ENCODE data around the gene RABL6. TPM values are rescaled to one million over a fixed set of nuclear protein-coding genes. Genes with fewer than 3 reads are reported as not detected.
"Not testable (repeated sequence)": the region's sequence is repeated elsewhere in the genome, so short reads cannot be mapped to it uniquely, and the experiment has no call there.

Gene RABL6
- total RNA-seq, 2 experiments from 2014 or later, result 46.4 to 48.5 TPM

DNA sequence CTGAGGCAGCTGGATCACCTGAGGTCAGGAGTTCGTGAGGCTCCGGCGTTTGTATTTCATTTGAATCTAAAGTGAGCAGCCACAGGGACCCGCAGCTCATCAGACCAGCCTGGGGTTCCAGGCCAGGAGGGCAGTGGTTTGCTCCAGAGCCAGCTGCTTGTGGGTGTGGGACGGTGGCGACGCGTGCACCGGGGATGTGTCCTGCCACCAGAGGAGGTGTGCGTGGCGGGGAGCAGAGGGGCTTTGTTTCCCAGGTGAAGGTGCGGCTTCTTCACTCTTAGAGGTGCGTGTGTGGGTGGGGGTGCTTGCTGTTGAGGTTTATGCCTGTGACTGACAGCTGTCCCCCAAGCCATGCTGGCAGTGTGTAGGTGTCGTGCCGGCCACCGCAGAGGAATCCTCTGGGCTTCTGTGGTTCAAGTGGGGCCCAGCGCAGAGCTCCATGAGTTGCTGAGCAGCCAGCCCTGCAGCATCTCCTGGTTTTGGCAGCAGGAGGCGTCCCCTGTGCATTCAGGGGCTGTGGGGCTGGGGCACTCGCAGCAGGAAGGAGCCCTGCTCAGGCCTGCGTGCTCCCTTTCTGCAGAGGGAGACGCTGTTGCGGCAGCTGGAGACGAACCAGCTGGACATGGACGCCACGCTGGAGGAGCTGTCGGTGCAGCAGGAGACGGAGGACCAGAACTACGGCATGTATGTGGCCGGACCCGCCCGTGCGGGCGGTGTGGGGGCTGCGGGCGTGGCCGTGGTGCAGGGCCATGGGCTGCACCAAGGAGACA lies 27.6 kb downstream of the RABL6 start:
- Histone ChIP-seq H3K27ac (ENCODE audit: low read depth in 1 of 2, low read length in 2 of 2) (no peak overlapping the region), H3K9me3 (ENCODE audit: control insufficient read depth in 1 of 2, insufficient read depth in 1 of 2, low read length in 2 of 2) (no peaks in the 10 kb centered on the region), H3K4me3 (ENCODE audit: low read length) (no peak overlapping the region), H3K4me1 (ENCODE audit: insufficient read depth, low read length) (no peaks in the 10 kb centered on the region), H3K27me3 (ENCODE audit: control insufficient read depth in 1 of 2, insufficient read depth in 2 of 2, low read length in 2 of 2) (no peaks in the 10 kb centered on the region), H3K36me3 (ENCODE audit: insufficient read depth, low read length) (peaks cover 30% of the 10 kb centered on the region)
- H3K27me3 Mint-ChIP-seq, result no peaks in the 10 kb centered on the region
- DNase-seq, result peak in 1 of 14 experiments; percentile 12
- intact Hi-C loops (cut with DNase I, micrococcal nuclease), result no loop called here
- H3K4me3 Mint-ChIP-seq, result no peak overlapping the region
- H3K9me3 Mint-ChIP-seq, result no peaks in the 10 kb centered on the region
- ChIA-PET CTCF (interaction anchor here (1.2 kb wide), 1 partner anchor 200 kb away, joined by 3 read pairs; no protein-coding TSS in a partner anchor), POLR2A (interaction anchor here (1.0 kb wide), 1 partner anchor 19 kb away, joined by 3 read pairs; no protein-coding TSS in a partner anchor)
- no peak overlapping the region for H3K27ac Mint-ChIP-seq
- peaks cover 26% of the 10 kb centered on the region for H3K36me3 Mint-ChIP-seq (ENCODE audit: low read depth)
- H3K4me1 Mint-ChIP-seq (ENCODE audit: low read depth), result peaks cover 5% of the 10 kb centered on the region
- TF ChIP-seq CTCF (IDR thresholded peaks at IDR 0.05), result no peak
- ATAC-seq (ENCODE audit: poor library complexity), result no peak

DNA sequence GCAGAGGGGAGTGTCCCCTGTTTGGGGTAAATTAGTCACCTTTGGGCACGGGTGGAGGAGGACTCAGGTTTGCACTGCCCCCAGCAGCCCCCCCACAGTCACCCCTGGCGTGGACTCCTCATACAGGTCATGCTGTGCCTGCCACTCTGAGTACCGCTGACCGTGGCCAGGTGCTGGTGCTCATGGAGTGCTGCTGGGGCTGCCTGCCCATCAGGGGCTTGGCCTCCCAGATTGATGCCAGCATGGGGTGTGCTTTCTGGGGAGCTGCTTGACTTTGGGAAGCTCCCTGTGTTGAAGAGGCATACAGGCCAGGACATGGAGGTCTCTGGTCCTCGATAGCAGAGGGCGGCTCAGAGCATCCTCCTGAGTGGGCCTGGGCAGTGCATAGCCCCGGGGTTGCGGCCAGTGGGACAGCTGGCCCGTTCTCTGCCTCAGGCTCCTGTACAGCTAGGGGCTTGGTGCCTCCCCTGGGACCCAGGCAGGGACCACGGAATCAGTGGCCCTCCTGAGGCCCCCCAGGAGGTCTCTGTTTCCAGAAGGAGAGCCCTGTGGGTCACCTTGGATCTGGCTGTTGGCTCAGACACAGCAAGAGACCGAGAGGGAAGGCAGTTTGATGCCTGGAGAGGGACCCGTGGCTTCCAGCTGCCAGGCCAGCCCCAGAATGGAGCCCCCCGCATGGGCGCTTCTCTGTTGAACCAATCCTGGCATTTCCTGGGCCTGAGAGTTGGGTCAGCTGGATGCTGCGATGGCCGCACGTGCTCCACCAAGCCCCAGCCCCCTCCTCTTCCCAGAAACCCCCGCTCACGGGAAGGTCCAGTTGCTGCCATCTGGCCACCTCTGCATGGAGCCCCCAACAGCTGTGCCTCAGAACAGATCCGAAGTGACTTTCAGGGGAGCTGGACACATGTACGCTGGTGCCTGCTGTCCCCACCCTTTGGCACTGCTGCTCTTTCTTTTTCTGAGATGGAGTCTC lies 28.5 kb downstream of the RABL6 start:
- no peak for TF ChIP-seq CTCF (IDR thresholded peaks at IDR 0.05)
- H3K36me3 ChIP-seq (ENCODE audit: insufficient read depth, low read length), result peaks cover 24% of the 10 kb centered on the region
- DNase-seq, result peak in 1 of 14 experiments; percentile 11

DNA sequence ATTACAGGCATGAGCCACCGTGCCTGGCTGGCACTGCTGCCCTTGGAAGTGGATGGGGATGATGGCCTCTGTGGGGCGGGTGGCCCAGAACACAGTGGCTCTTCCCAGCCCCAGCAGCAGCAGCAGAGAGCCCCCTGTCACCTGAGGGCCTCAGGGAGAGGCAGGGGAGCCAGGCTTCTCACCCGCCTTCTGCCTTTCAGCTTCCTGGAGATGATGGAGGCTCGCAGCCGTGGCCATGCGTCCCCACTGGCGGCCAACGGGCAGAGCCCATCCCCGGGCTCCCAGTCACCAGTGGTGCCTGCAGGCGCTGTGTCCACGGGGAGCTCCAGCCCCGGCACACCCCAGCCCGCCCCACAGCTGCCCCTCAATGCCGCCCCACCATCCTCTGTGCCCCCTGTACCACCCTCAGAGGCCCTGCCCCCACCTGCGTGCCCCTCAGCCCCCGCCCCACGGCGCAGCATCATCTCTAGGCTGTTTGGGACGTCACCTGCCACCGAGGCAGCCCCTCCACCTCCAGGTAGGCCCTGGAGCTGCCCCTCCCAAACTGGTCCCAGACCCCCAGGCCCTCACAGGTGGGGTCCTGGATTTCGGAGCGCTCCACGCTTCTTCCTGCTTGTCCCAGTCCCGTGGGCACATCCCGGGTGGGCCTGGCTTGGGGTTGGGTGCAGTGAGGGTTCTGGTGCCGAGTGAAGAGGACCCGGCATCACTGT lies 29.6 kb downstream of the RABL6 start:
- Mint-ChIP-seq H3K4me3 (no peak overlapping the region), H3K9me3 (no peaks in the 10 kb centered on the region), H3K27me3 (peaks cover 3% of the 10 kb centered on the region), H3K36me3 (ENCODE audit: low read depth) (peaks cover 13% of the 10 kb centered on the region), H3K4me1 (ENCODE audit: low read depth) (peaks cover 8% of the 10 kb centered on the region), H3K27ac (no peak overlapping the region)
- Histone ChIP-seq H3K4me3 (ENCODE audit: low read length) (no peak overlapping the region), H3K27ac (ENCODE audit: low read depth in 1 of 2, low read length in 2 of 2) (no peak overlapping the region), H3K9me3 (ENCODE audit: control insufficient read depth in 1 of 2, insufficient read depth in 1 of 2, low read length in 2 of 2) (no peaks in the 10 kb centered on the region), H3K27me3 (ENCODE audit: control insufficient read depth in 1 of 2, insufficient read depth in 2 of 2, low read length in 2 of 2) (no peaks in the 10 kb centered on the region), H3K36me3 (ENCODE audit: insufficient read depth, low read length) (peaks cover 19% of the 10 kb centered on the region), H3K4me1 (ENCODE audit: insufficient read depth, low read length) (peaks cover 9% of the 10 kb centered on the region)
- intact Hi-C loops (cut with DNase I, micrococcal nuclease), result no loop called here
- TF ChIP-seq CTCF (IDR thresholded peaks at IDR 0.05), result no peak
- ChIA-PET CTCF (no interaction called here), POLR2A (no interaction called here)
- ATAC-seq (ENCODE audit: poor library complexity) (no peak), DNase-seq (no peak)

More for the DNA sequence above, 28.5 kb downstream of the RABL6 start:
- Mint-ChIP-seq H3K4me3 (no peak overlapping the region), H3K27ac (no peak overlapping the region), H3K27me3 (no peaks in the 10 kb centered on the region), H3K9me3 (no peaks in the 10 kb centered on the region), H3K36me3 (ENCODE audit: low read depth) (peaks cover 21% of the 10 kb centered on the region), H3K4me1 (ENCODE audit: low read depth) (peaks cover 5% of the 10 kb centered on the region)
- POLR2A ChIA-PET, result interaction anchor here (1.0 kb wide), 1 partner anchor 20 kb away, joined by 3 read pairs; no protein-coding TSS in a partner anchor
- Histone ChIP-seq H3K27me3 (ENCODE audit: control insufficient read depth in 1 of 2, insufficient read depth in 2 of 2, low read length in 2 of 2) (no peaks in the 10 kb centered on the region), H3K4me1 (ENCODE audit: insufficient read depth, low read length) (no peaks in the 10 kb centered on the region), H3K9me3 (ENCODE audit: control insufficient read depth in 1 of 2, insufficient read depth in 1 of 2, low read length in 2 of 2) (no peaks in the 10 kb centered on the region), H3K27ac (ENCODE audit: low read depth in 1 of 2, low read length in 2 of 2) (no peak overlapping the region), H3K4me3 (ENCODE audit: low read length) (no peak overlapping the region)
- intact Hi-C loops (cut with DNase I, micrococcal nuclease), result no loop called here
- no peak for ATAC-seq (ENCODE audit: poor library complexity)
- CTCF ChIA-PET, result interaction anchor here (1.2 kb wide), 1 partner anchor 199 kb away, joined by 3 read pairs; no protein-coding TSS in a partner anchor

DNA sequence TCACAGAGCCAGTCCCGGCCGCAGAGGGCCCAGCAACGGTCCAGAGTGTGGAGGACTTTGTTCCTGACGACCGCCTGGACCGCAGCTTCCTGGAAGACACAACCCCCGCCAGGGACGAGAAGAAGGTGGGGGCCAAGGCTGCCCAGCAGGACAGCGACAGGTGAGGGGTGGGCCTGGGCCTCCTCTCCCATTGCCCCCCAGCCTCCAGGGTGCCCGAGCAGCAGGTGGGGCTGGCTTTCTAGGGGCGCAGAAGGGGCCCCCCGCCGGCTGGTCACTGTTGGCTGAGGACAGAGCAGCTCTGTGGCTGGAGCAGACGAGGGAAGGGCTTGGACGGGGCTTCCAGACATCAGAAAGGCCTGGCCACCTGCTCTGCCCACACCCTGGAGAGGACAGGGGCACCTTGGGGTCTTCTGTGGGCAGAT lies 30.1 kb downstream of the RABL6 start:
- H3K27me3 ChIP-seq (ENCODE audit: control insufficient read depth in 1 of 2, insufficient read depth in 2 of 2, low read length in 2 of 2); H3K4me3 Mint-ChIP-seq; CTCF ChIA-PET; ATAC-seq (ENCODE audit: poor library complexity); H3K9me3 ChIP-seq (ENCODE audit: control insufficient read depth in 1 of 2, insufficient read depth in 1 of 2, low read length in 2 of 2); H3K27ac Mint-ChIP-seq; POLR2A ChIA-PET; H3K9me3 Mint-ChIP-seq; H3K4me3 ChIP-seq (ENCODE audit: low read length); intact Hi-C loops (cut with DNase I, micrococcal nuclease); H3K27ac ChIP-seq (ENCODE audit: low read depth in 1 of 2, low read length in 2 of 2); H3K27me3 Mint-ChIP-seq; DNase-seq: not testable (repeated sequence)
- Histone ChIP-seq H3K4me1 (ENCODE audit: insufficient read depth, low read length) (peaks cover 15% of the 10 kb centered on the region), H3K36me3 (ENCODE audit: insufficient read depth, low read length) (peaks cover 14% of the 10 kb centered on the region)
- Mint-ChIP-seq H3K36me3 (ENCODE audit: low read depth) (peaks cover 12% of the 10 kb centered on the region), H3K4me1 (ENCODE audit: low read depth) (peaks cover 10% of the 10 kb centered on the region)

All from CD4-positive, alpha-beta T cell (primary cell).